PC-3 (cell line): ENCODE data around the gene SUPT16H. TPM values are rescaled to one million over a fixed set of nuclear protein-coding genes. Genes with fewer than 3 reads are reported as not detected.
A peak's percentile ranks its signal among the peaks of the same experiment; 100 is the strongest.

Source experiments
- ATAC-seq: fragments of 200-7000 bp; cut with Tn5 transposase; 2 replicates; pipeline ENCODE4 v1.9.1; 2020; ENCODE audit warnings: mild to moderate bottlenecking, moderate library complexity
- BruUV-seq: library from RNA; stranded (reverse); fragments of 400-500 nt; replicated peaks from 2 replicates; lab custom pipeline; 2021; lab: Mats Ljungman, UMichigan
- CTCF ChIA-PET: fragments of 300-600 bp; sonication (Branson Sonifier 250); formaldehyde crosslinking; loops from one replicate; lab custom pipeline; 2022; ENCODE audit warnings: antibody characterized with exemption; lab: Charles Lee
- POLR2A ChIA-PET: fragments of 300-600 bp; sonication (Branson Sonifier 250); formaldehyde crosslinking; loops from one replicate; lab custom pipeline; 2022; ENCODE audit warnings: antibody characterized with exemption; ENCODE audit not compliant: unreplicated experiment; lab: Charles Lee
- DNase-seq: peaks from one replicate; pipeline ENCODE4 v3.0.0-alpha.2; 2015
- H2AFZ ChIP-seq: fragments of 300-600 bp; sonication (generic); 2 replicates; pipeline ENCODE4 v1.6.0; 2016; ENCODE audit warnings: antibody characterized with exemption, low read length
- H3F3A ChIP-seq: fragments of 300-600 bp; sonication (generic); one replicate; pipeline ENCODE4 v1.6.0; 2017; ENCODE audit warnings: antibody characterized with exemption, low read length, control low read depth, mild to moderate bottlenecking; ENCODE audit not compliant: unreplicated experiment
- H3K27ac ChIP-seq: fragments of 300-600 bp; sonication (generic); 2 replicates; pipeline ENCODE4 v1.5.1; 2016; ENCODE audit warnings: mild to moderate bottlenecking, low read length
- H3K27me3 ChIP-seq: fragments of 300-600 bp; sonication (generic); 2 replicates; pipeline ENCODE4 v1.6.1; 2016; ENCODE audit warnings: low read length, mixed read lengths
- H3K36me3 ChIP-seq: fragments of 300-600 bp; sonication (generic); 2 replicates; pipeline ENCODE4 v1.6.1; 2016; ENCODE audit warnings: low read depth, mixed run types, low read length, mixed read lengths
- H3K4me1 ChIP-seq: fragments of 300-600 bp; sonication (generic); 2 replicates; pipeline ENCODE4 v1.5.1; 2016; ENCODE audit warnings: low read length; ENCODE audit not compliant: insufficient read depth
- H3K4me2 ChIP-seq: fragments of 300-600 bp; sonication (generic); 2 replicates; pipeline ENCODE4 v1.6.0; 2016; ENCODE audit warnings: low read length
- H3K4me3 ChIP-seq: fragments of 300-600 bp; sonication (generic); 2 replicates; pipeline ENCODE4 v1.5.1; 2016; ENCODE audit warnings: mild to moderate bottlenecking, low read length, mixed read lengths
- H3K79me2 ChIP-seq: fragments of 300-600 bp; sonication (generic); 2 replicates; pipeline ENCODE4 v1.6.1; 2017; ENCODE audit warnings: low read length, mixed read lengths
- H3K9ac ChIP-seq: fragments of 300-600 bp; sonication (generic); 2 replicates; pipeline ENCODE4 v1.6.0; 2016; ENCODE audit warnings: mild to moderate bottlenecking, low read length
- H3K9me2 ChIP-seq: fragments of 300-600 bp; sonication (generic); replicated peaks from 2 replicates; pipeline ENCODE4 v1.6.1; 2016; ENCODE audit warnings: mixed run types, low read length, mixed read lengths
- H3K9me3 ChIP-seq: fragments of 300-600 bp; sonication (generic); 2 replicates; pipeline ENCODE4 v1.6.1; 2016; ENCODE audit warnings: low read length, mixed read lengths
- H4K20me1 ChIP-seq: fragments of 300-600 bp; sonication (generic); 2 replicates; pipeline ENCODE4 v1.6.1; 2016; ENCODE audit warnings: low read length, mixed read lengths
- EZH2 ChIP-seq: fragments of 300-600 bp; sonication (generic); IDR thresholded peaks from one replicate; pipeline ENCODE4 v1.6.1; 2017; ENCODE audit warnings: antibody characterized with exemption, mild to moderate bottlenecking, low read length; ENCODE audit not compliant: unreplicated experiment
- EZH2phosphoT487 ChIP-seq: fragments of 300-600 bp; sonication (generic); IDR thresholded peaks from 2 replicates; pipeline ENCODE4 v1.6.1; 2018; ENCODE audit warnings: mild to moderate bottlenecking, antibody characterized with exemption, low read length, borderline replicate concordance
- intact Hi-C: fragments of 100-400 bp; cut with micrococcal nuclease; formaldehyde crosslinking; loops from 2 replicates; pipeline ENCODE4 v1.9.0; 2023
- total RNA-seq: library from RNA; depleted of rRNA; stranded (reverse); fragments of >200 nt; gene quantifications from 2 replicates; pipeline ENCODE4 v1.2.3, GENCODE V29; 2014
- TF ChIP-seq, protein P1 (sequence below): fragments of 300-600 bp; sonication (generic); conservative IDR thresholded peaks from 2 replicates; pipeline ENCODE4 v1.5.1; 2017; ENCODE audit warnings: antibody characterized with exemption, low read depth, mild to moderate bottlenecking, low read length

SUPT16H gene
- total RNA-seq, 1 experiment from 2014 or later = 92.6 TPM

DNA sequence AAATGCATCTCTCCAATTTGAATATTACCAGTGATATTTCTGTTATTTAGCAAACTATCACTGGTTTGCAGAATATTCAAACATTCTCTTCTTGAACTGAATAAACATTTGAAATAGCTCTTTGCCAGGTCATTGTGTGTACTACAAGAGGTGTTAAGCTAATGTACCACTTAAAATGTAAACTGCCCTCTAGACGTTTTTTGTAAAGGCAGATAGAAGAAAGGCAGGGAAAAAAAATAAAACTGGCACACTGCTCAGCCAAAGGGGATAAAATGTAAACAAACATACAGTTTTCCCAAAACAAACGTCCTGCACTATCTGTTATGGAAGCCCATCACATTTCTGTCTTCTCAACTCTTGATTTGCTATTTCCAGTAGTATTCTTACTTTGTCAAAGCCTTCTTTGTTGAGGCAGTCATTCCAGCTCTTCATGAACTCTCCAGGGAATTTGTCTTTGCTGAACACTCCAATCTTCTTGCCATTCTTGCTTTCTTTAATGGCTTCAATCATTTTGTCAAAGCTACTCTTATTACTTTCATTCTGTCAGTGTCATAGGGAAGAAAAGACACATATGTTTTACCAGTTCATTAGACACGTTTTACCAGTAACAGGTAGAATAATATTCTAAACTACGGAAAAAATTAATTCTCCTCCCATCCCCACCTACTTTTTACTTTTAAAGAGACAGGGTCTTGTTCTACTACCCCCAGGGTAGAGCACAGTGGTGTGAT lies 13.7 kb downstream of the SUPT16H start:
- Histone ChIP-seq H4K20me1 (peaks cover 4% of the 10 kb centered on the region; the same call in 1 of the 2 replicates), H3K9me2 (no peaks in the 10 kb centered on the region), H3F3A (no peaks in the 10 kb centered on the region), H3K27ac (no peak overlapping the region), H3K9ac (no peak overlapping the region), H3K4me1 (no peaks in the 10 kb centered on the region), H3K4me3 (no peak overlapping the region), H3K27me3 (no peaks in the 10 kb centered on the region), H3K79me2 (peaks cover 13% of the 10 kb centered on the region), H2AFZ (no peak overlapping the region), H3K36me3 (peaks cover 68% of the 10 kb centered on the region), H3K4me2 (no peak overlapping the region), H3K9me3 (no peaks in the 10 kb centered on the region)
- ChIA-PET POLR2A (no interaction called here), CTCF (no interaction called here)
- TF ChIP-seq EZH2 (no peak), EZH2phosphoT487 (no peak)
- TF ChIP-seq, protein P1, sequence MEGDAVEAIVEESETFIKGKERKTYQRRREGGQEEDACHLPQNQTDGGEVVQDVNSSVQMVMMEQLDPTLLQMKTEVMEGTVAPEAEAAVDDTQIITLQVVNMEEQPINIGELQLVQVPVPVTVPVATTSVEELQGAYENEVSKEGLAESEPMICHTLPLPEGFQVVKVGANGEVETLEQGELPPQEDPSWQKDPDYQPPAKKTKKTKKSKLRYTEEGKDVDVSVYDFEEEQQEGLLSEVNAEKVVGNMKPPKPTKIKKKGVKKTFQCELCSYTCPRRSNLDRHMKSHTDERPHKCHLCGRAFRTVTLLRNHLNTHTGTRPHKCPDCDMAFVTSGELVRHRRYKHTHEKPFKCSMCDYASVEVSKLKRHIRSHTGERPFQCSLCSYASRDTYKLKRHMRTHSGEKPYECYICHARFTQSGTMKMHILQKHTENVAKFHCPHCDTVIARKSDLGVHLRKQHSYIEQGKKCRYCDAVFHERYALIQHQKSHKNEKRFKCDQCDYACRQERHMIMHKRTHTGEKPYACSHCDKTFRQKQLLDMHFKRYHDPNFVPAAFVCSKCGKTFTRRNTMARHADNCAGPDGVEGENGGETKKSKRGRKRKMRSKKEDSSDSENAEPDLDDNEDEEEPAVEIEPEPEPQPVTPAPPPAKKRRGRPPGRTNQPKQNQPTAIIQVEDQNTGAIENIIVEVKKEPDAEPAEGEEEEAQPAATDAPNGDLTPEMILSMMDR = no peak
- intact Hi-C loops = no loop called here
- ATAC-seq = no peak
- BruUV-seq = TSS peak; percentile 16
- DNase-seq = no peak

DNA sequence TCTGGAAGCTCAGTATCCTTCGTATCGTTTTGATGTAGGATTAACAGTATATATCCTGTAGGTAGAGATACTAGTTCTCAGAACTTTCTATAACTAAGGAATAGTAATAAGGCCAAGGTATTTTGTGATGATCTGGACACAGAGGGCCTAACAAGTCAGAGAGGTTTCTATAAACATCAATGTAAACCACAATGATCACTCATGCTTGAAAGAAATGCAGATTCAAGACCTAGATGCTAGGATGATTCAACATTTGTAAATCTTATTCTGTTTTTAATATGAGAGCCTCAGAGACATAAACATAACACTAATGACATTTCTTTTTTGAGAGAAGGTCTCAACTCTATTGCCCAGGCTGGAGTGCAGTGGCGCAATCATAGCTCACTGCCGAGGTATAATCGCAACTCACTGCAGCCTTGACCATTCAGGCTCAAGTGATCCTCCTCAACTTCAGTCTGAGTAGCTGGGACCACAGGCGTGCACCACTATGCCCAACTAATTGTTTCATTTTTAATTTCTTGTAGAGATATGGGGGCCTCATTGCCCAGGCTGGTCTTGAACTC lies 16.2 kb downstream of the SUPT16H start:
- ChIA-PET POLR2A (no interaction called here), CTCF (no interaction called here)
- no peaks in the 10 kb centered on the region for H3K27me3 ChIP-seq
- no TSS peak for BruUV-seq
- no peak for TF ChIP-seq EZH2phosphoT487
- no peak for TF ChIP-seq EZH2
- TF ChIP-seq, protein P1 = no peak
- DNase-seq (no peak), ATAC-seq (no peak)
- no peak overlapping the region for H3K4me3 ChIP-seq
- no peak overlapping the region for H3K27ac ChIP-seq
- peaks cover 86% of the 10 kb centered on the region for H3K36me3 ChIP-seq
- intact Hi-C loops = no loop called here
- no peaks in the 10 kb centered on the region for H3F3A ChIP-seq
- H3K9me2 ChIP-seq = no peaks in the 10 kb centered on the region
- H4K20me1 ChIP-seq = no peaks in the 10 kb centered on the region
- H3K9me3 ChIP-seq = no peaks in the 10 kb centered on the region
- H3K4me1 ChIP-seq = no peaks in the 10 kb centered on the region
- H2AFZ ChIP-seq = no peak overlapping the region
- no peak overlapping the region for H3K4me2 ChIP-seq
- H3K9ac ChIP-seq = no peak overlapping the region
- no peaks in the 10 kb centered on the region for H3K79me2 ChIP-seq

DNA sequence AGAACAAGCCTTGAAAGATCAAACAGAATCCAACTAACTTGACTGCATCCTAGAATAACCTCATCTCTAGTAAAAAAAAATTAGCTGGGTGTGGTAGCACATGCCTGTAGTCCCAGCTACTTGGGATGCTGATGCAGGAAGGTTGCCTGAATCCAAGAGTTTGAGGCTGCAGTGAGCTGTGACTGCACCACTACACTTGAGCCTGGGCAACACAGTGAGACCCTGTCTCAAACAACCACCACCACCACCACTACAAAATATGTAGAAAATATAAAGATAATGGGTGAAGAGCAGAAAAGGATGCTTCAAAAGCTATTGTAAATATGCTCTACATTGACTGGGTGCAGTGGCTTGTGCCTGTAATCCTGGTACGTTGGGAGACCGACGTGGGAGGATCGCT lies 27.3 kb downstream of the SUPT16H start:
- H3K36me3 ChIP-seq = peaks cover 86% of the 10 kb centered on the region
- no peak overlapping the region for H3K4me3 ChIP-seq
- no peaks in the 10 kb centered on the region for H3K9me2 ChIP-seq
- H2AFZ ChIP-seq = no peak overlapping the region
- no peak overlapping the region for H3K9ac ChIP-seq
- no peaks in the 10 kb centered on the region for H3K79me2 ChIP-seq
- H3K27me3 ChIP-seq = no peaks in the 10 kb centered on the region
- no peaks in the 10 kb centered on the region for H3K9me3 ChIP-seq
- BruUV-seq = no TSS peak
- TF ChIP-seq, protein P1 = no peak
- TF ChIP-seq EZH2 (no peak), EZH2phosphoT487 (no peak)
- no peaks in the 10 kb centered on the region for H3F3A ChIP-seq
- POLR2A ChIA-PET = interaction anchor here (0.7 kb wide), 1 partner anchor 9 kb away, joined by 3 read pairs; no protein-coding TSS in a partner anchor
- no peak overlapping the region for H3K4me2 ChIP-seq
- H4K20me1 ChIP-seq = no peaks in the 10 kb centered on the region
- no peaks in the 10 kb centered on the region for H3K4me1 ChIP-seq
- no peak for DNase-seq
- intact Hi-C loops = no loop called here
- no peak for ATAC-seq
- CTCF ChIA-PET = no interaction called here
- H3K27ac ChIP-seq = no peak overlapping the region
